GM23338 (cell line): Measurements from ENCODE around the gene VPS37B. TPM values are rescaled to one million over a fixed set of nuclear protein-coding genes. Genes with fewer than 3 reads are reported as not detected.

ENCODE experiments used
- CREB1 ChIP-seq: fragments of 250-450 bp; sonication (Bioruptor Pico); IDR thresholded peaks from 2 replicates; pipeline ENCODE4 v1.5.0; 2020; ENCODE audit warnings: low read depth, mild to moderate bottlenecking, moderate library complexity
- NANOG ChIP-seq: IDR thresholded peaks from 2 replicates; pipeline ENCODE4 v1.6.1; 2016; ENCODE audit warnings: antibody characterized with exemption, borderline replicate concordance
- POLR2AphosphoS5 ChIP-seq: IDR thresholded peaks from 2 replicates; pipeline ENCODE4 v1.6.1; 2016; ENCODE audit warnings: antibody characterized with exemption, low read depth
- STAT1 ChIP-seq: IDR thresholded peaks from one replicate; pipeline ENCODE4 v1.6.1; 2016; ENCODE audit warnings: antibody characterized with exemption; ENCODE audit not compliant: unreplicated experiment
- ZNF331 ChIP-seq: fragments of 250-450 bp; sonication (Bioruptor Pico); IDR thresholded peaks from 2 replicates; pipeline ENCODE4 v1.5.0; 2020; ENCODE audit warnings: low read depth, mild to moderate bottlenecking, moderate library complexity
- polyA plus RNA-seq: library from polyadenylated mRNA; unstranded; fragments of >200 nt; fragmentation: Nextera tagmentation; extraction: Ambion mirVana; gene quantifications from 2 replicates; pipeline ENCODE4 v1.2.1, GENCODE V29; 2016
- total RNA-seq: library from RNA; depleted of rRNA; stranded (reverse); fragments of >200 nt; shearing (Covaris generic); gene quantifications from 2 replicates; pipeline ENCODE4 v1.2.3, GENCODE V29; 2014
- TF ChIP-seq, protein P1 (sequence below): fragments of 250-450 bp; sonication (Bioruptor Pico); IDR thresholded peaks from 2 replicates; pipeline ENCODE4 v1.5.0; 2020; ENCODE audit warnings: mild to moderate bottlenecking, moderate library complexity
- TF ChIP-seq, protein P2 (sequence below), 2 experiments: fragments of 200-600 bp in 1 of 2; sonication (generic) in 1 of 2; conservative IDR thresholded peaks; 2 replicates each; pipeline versions ENCODE4 v1.5.1 to v1.6.1; 2016 to 2017; ENCODE audit warnings: antibody characterized with exemption in 2 of 2, low read depth in 2 of 2, mild to moderate bottlenecking in 2 of 2, moderate library complexity in 1 of 2
- TF ChIP-seq, protein P3 (sequence below): IDR thresholded peaks from one replicate; pipeline ENCODE4 v1.6.1; 2018; ENCODE audit warnings: antibody characterized with exemption; ENCODE audit not compliant: unreplicated experiment

The VPS37B gene
- total and polyA plus RNA-seq, 2 experiments from 2014 or later: 6.7 to 10.9 TPM

DNA sequence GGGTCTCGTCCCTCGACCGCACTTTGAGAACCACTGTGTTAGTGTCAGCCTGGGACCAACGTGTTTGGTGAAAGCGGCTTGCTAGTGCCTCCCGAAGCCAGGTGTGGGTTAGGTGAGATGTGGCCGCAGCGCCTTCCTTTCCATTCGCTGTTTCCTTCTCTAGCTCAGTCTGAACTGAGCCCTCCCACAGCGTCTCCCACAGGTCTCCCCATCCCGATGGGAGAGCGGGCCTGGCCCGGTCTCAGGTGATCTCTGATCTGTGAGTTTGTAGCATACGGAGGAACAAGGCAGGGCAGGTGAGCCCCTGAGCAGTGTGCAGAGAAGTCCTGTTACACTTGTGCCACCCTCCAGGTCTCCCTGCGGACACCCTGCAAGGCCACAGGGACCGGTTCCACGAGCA is 41.4 kb downstream of the VPS37B start (continued):
- TF ChIP-seq, protein P1, sequence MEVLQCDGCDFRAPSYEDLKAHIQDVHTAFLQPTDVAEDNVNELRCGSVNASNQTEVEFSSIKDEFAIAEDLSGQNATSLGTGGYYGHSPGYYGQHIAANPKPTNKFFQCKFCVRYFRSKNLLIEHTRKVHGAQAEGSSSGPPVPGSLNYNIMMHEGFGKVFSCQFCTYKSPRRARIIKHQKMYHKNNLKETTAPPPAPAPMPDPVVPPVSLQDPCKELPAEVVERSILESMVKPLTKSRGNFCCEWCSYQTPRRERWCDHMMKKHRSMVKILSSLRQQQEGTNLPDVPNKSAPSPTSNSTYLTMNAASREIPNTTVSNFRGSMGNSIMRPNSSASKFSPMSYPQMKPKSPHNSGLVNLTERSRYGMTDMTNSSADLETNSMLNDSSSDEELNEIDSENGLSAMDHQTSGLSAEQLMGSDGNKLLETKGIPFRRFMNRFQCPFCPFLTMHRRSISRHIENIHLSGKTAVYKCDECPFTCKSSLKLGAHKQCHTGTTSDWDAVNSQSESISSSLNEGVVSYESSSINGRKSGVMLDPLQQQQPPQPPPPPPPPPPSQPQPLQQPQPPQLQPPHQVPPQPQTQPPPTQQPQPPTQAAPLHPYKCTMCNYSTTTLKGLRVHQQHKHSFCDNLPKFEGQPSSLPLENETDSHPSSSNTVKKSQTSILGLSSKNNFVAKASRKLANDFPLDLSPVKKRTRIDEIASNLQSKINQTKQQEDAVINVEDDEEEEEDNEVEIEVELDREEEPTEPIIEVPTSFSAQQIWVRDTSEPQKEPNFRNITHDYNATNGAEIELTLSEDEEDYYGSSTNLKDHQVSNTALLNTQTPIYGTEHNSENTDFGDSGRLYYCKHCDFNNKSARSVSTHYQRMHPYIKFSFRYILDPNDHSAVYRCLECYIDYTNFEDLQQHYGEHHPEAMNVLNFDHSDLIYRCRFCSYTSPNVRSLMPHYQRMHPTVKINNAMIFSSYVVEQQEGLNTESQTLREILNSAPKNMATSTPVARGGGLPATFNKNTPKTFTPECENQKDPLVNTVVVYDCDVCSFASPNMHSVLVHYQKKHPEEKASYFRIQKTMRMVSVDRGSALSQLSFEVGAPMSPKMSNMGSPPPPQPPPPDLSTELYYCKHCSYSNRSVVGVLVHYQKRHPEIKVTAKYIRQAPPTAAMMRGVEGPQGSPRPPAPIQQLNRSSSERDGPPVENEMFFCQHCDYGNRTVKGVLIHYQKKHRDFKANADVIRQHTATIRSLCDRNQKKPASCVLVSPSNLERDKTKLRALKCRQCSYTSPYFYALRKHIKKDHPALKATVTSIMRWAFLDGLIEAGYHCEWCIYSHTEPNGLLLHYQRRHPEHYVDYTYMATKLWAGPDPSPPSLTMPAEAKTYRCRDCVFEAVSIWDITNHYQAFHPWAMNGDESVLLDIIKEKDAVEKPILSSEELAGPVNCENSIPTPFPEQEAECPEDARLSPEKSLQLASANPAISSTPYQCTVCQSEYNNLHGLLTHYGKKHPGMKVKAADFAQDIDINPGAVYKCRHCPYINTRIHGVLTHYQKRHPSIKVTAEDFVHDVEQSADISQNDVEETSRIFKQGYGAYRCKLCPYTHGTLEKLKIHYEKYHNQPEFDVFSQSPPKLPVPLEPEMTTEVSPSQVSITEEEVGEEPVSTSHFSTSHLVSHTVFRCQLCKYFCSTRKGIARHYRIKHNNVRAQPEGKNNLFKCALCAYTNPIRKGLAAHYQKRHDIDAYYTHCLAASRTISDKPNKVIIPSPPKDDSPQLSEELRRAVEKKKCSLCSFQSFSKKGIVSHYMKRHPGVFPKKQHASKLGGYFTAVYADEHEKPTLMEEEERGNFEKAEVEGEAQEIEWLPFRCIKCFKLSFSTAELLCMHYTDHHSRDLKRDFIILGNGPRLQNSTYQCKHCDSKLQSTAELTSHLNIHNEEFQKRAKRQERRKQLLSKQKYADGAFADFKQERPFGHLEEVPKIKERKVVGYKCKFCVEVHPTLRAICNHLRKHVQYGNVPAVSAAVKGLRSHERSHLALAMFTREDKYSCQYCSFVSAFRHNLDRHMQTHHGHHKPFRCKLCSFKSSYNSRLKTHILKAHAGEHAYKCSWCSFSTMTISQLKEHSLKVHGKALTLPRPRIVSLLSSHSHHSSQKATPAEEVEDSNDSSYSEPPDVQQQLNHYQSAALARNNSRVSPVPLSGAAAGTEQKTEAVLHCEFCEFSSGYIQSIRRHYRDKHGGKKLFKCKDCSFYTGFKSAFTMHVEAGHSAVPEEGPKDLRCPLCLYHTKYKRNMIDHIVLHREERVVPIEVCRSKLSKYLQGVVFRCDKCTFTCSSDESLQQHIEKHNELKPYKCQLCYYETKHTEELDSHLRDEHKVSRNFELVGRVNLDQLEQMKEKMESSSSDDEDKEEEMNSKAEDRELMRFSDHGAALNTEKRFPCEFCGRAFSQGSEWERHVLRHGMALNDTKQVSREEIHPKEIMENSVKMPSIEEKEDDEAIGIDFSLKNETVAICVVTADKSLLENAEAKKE (CRISPR knock-in tag): no peak
- TF ChIP-seq POLR2AphosphoS5: no peak
- no peak for TF ChIP-seq CREB1 (CRISPR knock-in tag)
- no peak for TF ChIP-seq STAT1
- no peak for TF ChIP-seq ZNF331 (CRISPR knock-in tag)
- TF ChIP-seq, protein P2, sequence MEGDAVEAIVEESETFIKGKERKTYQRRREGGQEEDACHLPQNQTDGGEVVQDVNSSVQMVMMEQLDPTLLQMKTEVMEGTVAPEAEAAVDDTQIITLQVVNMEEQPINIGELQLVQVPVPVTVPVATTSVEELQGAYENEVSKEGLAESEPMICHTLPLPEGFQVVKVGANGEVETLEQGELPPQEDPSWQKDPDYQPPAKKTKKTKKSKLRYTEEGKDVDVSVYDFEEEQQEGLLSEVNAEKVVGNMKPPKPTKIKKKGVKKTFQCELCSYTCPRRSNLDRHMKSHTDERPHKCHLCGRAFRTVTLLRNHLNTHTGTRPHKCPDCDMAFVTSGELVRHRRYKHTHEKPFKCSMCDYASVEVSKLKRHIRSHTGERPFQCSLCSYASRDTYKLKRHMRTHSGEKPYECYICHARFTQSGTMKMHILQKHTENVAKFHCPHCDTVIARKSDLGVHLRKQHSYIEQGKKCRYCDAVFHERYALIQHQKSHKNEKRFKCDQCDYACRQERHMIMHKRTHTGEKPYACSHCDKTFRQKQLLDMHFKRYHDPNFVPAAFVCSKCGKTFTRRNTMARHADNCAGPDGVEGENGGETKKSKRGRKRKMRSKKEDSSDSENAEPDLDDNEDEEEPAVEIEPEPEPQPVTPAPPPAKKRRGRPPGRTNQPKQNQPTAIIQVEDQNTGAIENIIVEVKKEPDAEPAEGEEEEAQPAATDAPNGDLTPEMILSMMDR (conservative IDR thresholded peaks at IDR 0.05; ENCODE audit: low read depth in 2 of 2): no peak
- TF ChIP-seq NANOG: no peak
- TF ChIP-seq, protein P3, sequence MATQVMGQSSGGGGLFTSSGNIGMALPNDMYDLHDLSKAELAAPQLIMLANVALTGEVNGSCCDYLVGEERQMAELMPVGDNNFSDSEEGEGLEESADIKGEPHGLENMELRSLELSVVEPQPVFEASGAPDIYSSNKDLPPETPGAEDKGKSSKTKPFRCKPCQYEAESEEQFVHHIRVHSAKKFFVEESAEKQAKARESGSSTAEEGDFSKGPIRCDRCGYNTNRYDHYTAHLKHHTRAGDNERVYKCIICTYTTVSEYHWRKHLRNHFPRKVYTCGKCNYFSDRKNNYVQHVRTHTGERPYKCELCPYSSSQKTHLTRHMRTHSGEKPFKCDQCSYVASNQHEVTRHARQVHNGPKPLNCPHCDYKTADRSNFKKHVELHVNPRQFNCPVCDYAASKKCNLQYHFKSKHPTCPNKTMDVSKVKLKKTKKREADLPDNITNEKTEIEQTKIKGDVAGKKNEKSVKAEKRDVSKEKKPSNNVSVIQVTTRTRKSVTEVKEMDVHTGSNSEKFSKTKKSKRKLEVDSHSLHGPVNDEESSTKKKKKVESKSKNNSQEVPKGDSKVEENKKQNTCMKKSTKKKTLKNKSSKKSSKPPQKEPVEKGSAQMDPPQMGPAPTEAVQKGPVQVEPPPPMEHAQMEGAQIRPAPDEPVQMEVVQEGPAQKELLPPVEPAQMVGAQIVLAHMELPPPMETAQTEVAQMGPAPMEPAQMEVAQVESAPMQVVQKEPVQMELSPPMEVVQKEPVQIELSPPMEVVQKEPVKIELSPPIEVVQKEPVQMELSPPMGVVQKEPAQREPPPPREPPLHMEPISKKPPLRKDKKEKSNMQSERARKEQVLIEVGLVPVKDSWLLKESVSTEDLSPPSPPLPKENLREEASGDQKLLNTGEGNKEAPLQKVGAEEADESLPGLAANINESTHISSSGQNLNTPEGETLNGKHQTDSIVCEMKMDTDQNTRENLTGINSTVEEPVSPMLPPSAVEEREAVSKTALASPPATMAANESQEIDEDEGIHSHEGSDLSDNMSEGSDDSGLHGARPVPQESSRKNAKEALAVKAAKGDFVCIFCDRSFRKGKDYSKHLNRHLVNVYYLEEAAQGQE: no peak
